ENCODE results near the gene TNIP3.

DNA sequence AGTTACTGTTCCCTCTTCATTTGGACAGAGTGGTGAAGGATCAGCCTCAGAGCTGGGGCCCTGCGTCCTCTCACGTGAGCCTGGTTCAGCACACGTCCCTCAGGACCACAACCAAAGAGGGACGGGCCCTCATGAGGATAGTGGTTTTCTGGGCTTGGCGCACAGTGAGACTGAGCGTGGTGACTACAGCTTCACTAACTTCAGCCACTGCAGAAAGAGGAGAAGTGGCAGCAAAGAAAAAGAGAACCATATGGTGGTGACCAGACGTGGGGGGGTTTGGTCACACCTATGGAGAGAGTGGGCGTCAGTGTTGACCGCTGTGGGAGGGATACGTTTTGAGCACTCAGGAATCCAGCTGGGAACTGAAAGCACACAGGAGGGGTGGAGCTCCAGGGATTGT lies 21.8 kb upstream of the TNIP3 start:
- TF ChIP-seq, protein P1, sequence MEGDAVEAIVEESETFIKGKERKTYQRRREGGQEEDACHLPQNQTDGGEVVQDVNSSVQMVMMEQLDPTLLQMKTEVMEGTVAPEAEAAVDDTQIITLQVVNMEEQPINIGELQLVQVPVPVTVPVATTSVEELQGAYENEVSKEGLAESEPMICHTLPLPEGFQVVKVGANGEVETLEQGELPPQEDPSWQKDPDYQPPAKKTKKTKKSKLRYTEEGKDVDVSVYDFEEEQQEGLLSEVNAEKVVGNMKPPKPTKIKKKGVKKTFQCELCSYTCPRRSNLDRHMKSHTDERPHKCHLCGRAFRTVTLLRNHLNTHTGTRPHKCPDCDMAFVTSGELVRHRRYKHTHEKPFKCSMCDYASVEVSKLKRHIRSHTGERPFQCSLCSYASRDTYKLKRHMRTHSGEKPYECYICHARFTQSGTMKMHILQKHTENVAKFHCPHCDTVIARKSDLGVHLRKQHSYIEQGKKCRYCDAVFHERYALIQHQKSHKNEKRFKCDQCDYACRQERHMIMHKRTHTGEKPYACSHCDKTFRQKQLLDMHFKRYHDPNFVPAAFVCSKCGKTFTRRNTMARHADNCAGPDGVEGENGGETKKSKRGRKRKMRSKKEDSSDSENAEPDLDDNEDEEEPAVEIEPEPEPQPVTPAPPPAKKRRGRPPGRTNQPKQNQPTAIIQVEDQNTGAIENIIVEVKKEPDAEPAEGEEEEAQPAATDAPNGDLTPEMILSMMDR (IDR thresholded peaks at IDR 0.05), result no peak
- TF ChIP-seq POLR2A (IDR thresholded peaks at IDR 0.05), result no peak
